ENCODE results near the gene FHIT. TPM values are rescaled to one million over a fixed set of nuclear protein-coding genes. Genes with fewer than 3 reads are reported as not detected.

Gene FHIT
- total RNA-seq, 4 donors from 2014 or later = 8.8 to 35.6 (median 12.6) TPM

GRCh38 chr3:59857589-59858346 lies 1393.5 kb downstream of the FHIT start:
- peak; percentile 72 to 84 for DNase-seq (ENCODE audit: low spot score in 2 of 2)

GRCh38 chr3:59856934-59857460 lies 1394.3 kb downstream of the FHIT start:
- H3K4me3 ChIP-seq = no peak overlapping the region
- TF ChIP-seq POLR2AphosphoS5 (IDR thresholded peaks at IDR 0.05) (no peak), CTCF (IDR thresholded peaks at IDR 0.05) (no peak), POLR2A (IDR thresholded peaks at IDR 0.05) (no peak), EP300 (IDR thresholded peaks at IDR 0.05) (no peak)
- H3K9me3 ChIP-seq = no peaks in the 10 kb centered on the region
- H3K27me3 ChIP-seq = no peaks in the 10 kb centered on the region
- H3K4me1 ChIP-seq = peaks cover 6% of the 10 kb centered on the region
- no peak for DNase-seq (ENCODE audit: low spot score in 2 of 2)
- no peaks in the 10 kb centered on the region for H3K36me3 ChIP-seq
- 80% methylated on average over 7 of the region's 7 CpGs for WGBS
- H3K27ac ChIP-seq = no peak overlapping the region

More at GRCh38 chr3:59857589-59858346, 1393.5 kb downstream of the FHIT start:
- WGBS = 29% methylated on average over 7 of the region's 7 CpGs
- Histone ChIP-seq H3K36me3 (no peaks in the 10 kb centered on the region), H3K4me3 (no peak overlapping the region), H3K4me1 (peaks cover 6% of the 10 kb centered on the region), H3K9me3 (no peaks in the 10 kb centered on the region), H3K27me3 (no peaks in the 10 kb centered on the region), H3K27ac (no peak overlapping the region)
- TF ChIP-seq EP300 (IDR thresholded peaks at IDR 0.05) (no peak), CTCF (IDR thresholded peaks at IDR 0.05) (peak; percentile 78 to 89)

GRCh38 chr3:59854061-59854709 lies 1397.1 kb downstream of the FHIT start:
- DNase-seq (ENCODE audit: low spot score in 2 of 2) = no peak
- H3K4me1 ChIP-seq = peaks cover 6% of the 10 kb centered on the region
- H3K4me3 ChIP-seq = no peak overlapping the region
- H3K36me3 ChIP-seq = no peaks in the 10 kb centered on the region
- H3K27me3 ChIP-seq = no peaks in the 10 kb centered on the region
- no peaks in the 10 kb centered on the region for H3K9me3 ChIP-seq
- H3K27ac ChIP-seq = no peak overlapping the region
- WGBS = 62% methylated on average over 12 of the region's 12 CpGs
- TF ChIP-seq POLR2A (IDR thresholded peaks at IDR 0.05) = no peak
- no peak for TF ChIP-seq CTCF (IDR thresholded peaks at IDR 0.05)
- TF ChIP-seq EP300 (IDR thresholded peaks at IDR 0.05) = no peak
- TF ChIP-seq POLR2AphosphoS5 (IDR thresholded peaks at IDR 0.05) = no peak

- no peak for DNase-seq (ENCODE audit: low spot score in 2 of 2)
Observed at GRCh38 chr3:59850417-59850816, 1400.8 kb downstream of the FHIT start.

More at GRCh38 chr3:59850417-59850816, 1400.8 kb downstream of the FHIT start:
- no peaks in the 10 kb centered on the region for H3K4me1 ChIP-seq
- no peaks in the 10 kb centered on the region for H3K36me3 ChIP-seq
- WGBS = 89% methylated on average over 2 of the region's 2 CpGs
- TF ChIP-seq CTCF (IDR thresholded peaks at IDR 0.05) = no peak
- no peak for TF ChIP-seq POLR2A (IDR thresholded peaks at IDR 0.05)
- no peak for TF ChIP-seq POLR2AphosphoS5 (IDR thresholded peaks at IDR 0.05)
- no peak for TF ChIP-seq EP300 (IDR thresholded peaks at IDR 0.05)
- no peaks in the 10 kb centered on the region for H3K27me3 ChIP-seq
- no peak overlapping the region for H3K4me3 ChIP-seq
- no peaks in the 10 kb centered on the region for H3K9me3 ChIP-seq
- no peak overlapping the region for H3K27ac ChIP-seq

Measured in suprapubic skin (tissue), 4 donors.